A549 (cell line): ENCODE results near the gene PARP8. TPM values are rescaled to one million over a fixed set of nuclear protein-coding genes. Genes with fewer than 3 reads are reported as not detected.

ENCODE experiments used
- ATAC-seq, 2 experiments: fragments of 200-7000 bp in 1 of 2; fragments of >200 bp in 1 of 2; cut with Nextera tagmentation in 1 of 2; cut with Tn5 transposase in 1 of 2; 3 replicates each; pipeline versions ENCODE4 v1.8.0 to v1.9.1; 2018 to 2020; ENCODE audit warnings: mild to moderate bottlenecking in 1 of 2, moderate library complexity in 1 of 2
- CTCF ChIA-PET: fragments of 300-600 bp; sonication (Branson Sonifier 250); formaldehyde crosslinking; extraction: SDS; loops from one replicate; lab custom pipeline; 2021; ENCODE audit warnings: antibody characterized with exemption, inconsistent platforms; lab: Yijun Ruan, JAX
- POLR2A ChIA-PET: fragments of 350-600 bp; formaldehyde crosslinking; extraction: SDS; loops from one replicate; lab custom pipeline; 2021; ENCODE audit warnings: antibody characterized with exemption, inconsistent platforms; lab: Yijun Ruan, JAX
- DNase-seq, 2 experiments: peaks; one replicate each; pipeline versions ENCODE4 v3.0.0 to v3.0.0-alpha.2; 2011 to 2016; ENCODE audit warnings: low read depth in 1 of 2, low spot score in 1 of 2
- FAIRE-seq: peaks from 2 replicates; lab custom pipeline; 2011; peaks lifted over from hg19 to GRCh38; lab: Jason Lieb, UNC
- H3K27ac ChIP-seq, 2 experiments: fragments of >200 bp; sonication (Bioruptor Twin); formaldehyde crosslinking; 3 replicates each; pipeline ENCODE4 v1.5.1; 2016 to 2017
- H3K4me1 ChIP-seq: fragments of >200 bp; sonication (Bioruptor Twin); formaldehyde crosslinking; 3 replicates; pipeline ENCODE4 v1.6.1; 2016
- H3K4me2 ChIP-seq: fragments of >200 bp; sonication (Bioruptor Twin); formaldehyde crosslinking; 3 replicates; pipeline ENCODE4 v1.6.1; 2016
- H3K4me3 ChIP-seq: fragments of >200 bp; sonication (Bioruptor Twin); formaldehyde crosslinking; 3 replicates; pipeline ENCODE4 v1.5.1; 2016
- H3K9me3 ChIP-seq: fragments of >200 bp; sonication (Bioruptor Twin); formaldehyde crosslinking; 3 replicates; pipeline ENCODE4 v1.6.1; 2016
- BCL3 ChIP-seq: fragments of >200 bp; sonication (Bioruptor Twin); formaldehyde crosslinking; IDR thresholded peaks from 3 replicates; pipeline ENCODE4 v1.6.1; 2016
- CBX2 ChIP-seq: fragments of 200-600 bp; sonication (generic); IDR thresholded peaks from 2 replicates; pipeline ENCODE4 v1.6.1; 2016; ENCODE audit warnings: low read depth, mild to moderate bottlenecking, borderline replicate concordance
- CEBPB ChIP-seq, 2 experiments: fragments of >200 bp in 1 of 2; sonication (Bioruptor Twin) in 1 of 2; formaldehyde crosslinking in 1 of 2; IDR thresholded peaks; 2 replicates each; pipeline ENCODE4 v1.6.1; 2012 to 2016
- CHD2 ChIP-seq: fragments of 150-350 bp; IDR thresholded peaks from 2 replicates; pipeline ENCODE4 v1.6.1; 2014; ENCODE audit warnings: low read length; ENCODE audit not compliant: partially characterized antibody
- CHD4 ChIP-seq: fragments of 200-600 bp; sonication (generic); IDR thresholded peaks from 2 replicates; pipeline ENCODE4 v1.6.1; 2016; ENCODE audit warnings: antibody characterized with exemption, mild to moderate bottlenecking, borderline replicate concordance
- CTCF ChIP-seq: fragments of >200 bp; sonication (Bioruptor Twin); formaldehyde crosslinking; IDR thresholded peaks from 3 replicates; pipeline ENCODE4 v1.5.1; 2016
- E2F6 ChIP-seq: IDR thresholded peaks from 2 replicates; pipeline ENCODE4 v1.6.1; 2012; ENCODE audit warnings: low read depth, borderline replicate concordance
- EHF ChIP-seq: fragments of 250-450 bp; sonication (Bioruptor Pico); IDR thresholded peaks from 2 replicates; pipeline ENCODE4 v1.5.0; 2020; ENCODE audit warnings: mild to moderate bottlenecking
- EHMT2 ChIP-seq: fragments of 200-600 bp; sonication (generic); IDR thresholded peaks from 2 replicates; pipeline ENCODE4 v1.6.1; 2016; ENCODE audit warnings: antibody characterized with exemption, low read depth, mild to moderate bottlenecking, moderate library complexity
- FOSB ChIP-seq: fragments of 250-450 bp; sonication (Bioruptor Pico); IDR thresholded peaks from 2 replicates; pipeline ENCODE4 v1.5.0; 2020; ENCODE audit warnings: mild to moderate bottlenecking, moderate library complexity
- GATA3 ChIP-seq: IDR thresholded peaks from 2 replicates; pipeline ENCODE4 v1.6.1; 2012; ENCODE audit warnings: borderline replicate concordance
- HDAC2 ChIP-seq: fragments of 200-600 bp; sonication (generic); IDR thresholded peaks from 2 replicates; pipeline ENCODE4 v1.6.1; 2016
- HOXB13 ChIP-seq: fragments of 250-450 bp; sonication (Bioruptor Pico); IDR thresholded peaks from 2 replicates; pipeline ENCODE4 v1.5.0; 2020; ENCODE audit warnings: low read depth, mild to moderate bottlenecking, moderate library complexity
- HOXB5 ChIP-seq: fragments of 250-450 bp; sonication (Bioruptor Pico); IDR thresholded peaks from 2 replicates; pipeline ENCODE4 v1.5.0; 2020; ENCODE audit warnings: mild to moderate bottlenecking, moderate library complexity
- KDM1A ChIP-seq: fragments of 200-600 bp; sonication (generic); IDR thresholded peaks from 2 replicates; pipeline ENCODE4 v1.6.1; 2016; ENCODE audit warnings: low read depth, mild to moderate bottlenecking
- KDM5A ChIP-seq: fragments of 200-600 bp; sonication (generic); IDR thresholded peaks from 2 replicates; pipeline ENCODE4 v1.6.1; 2016; ENCODE audit warnings: antibody characterized with exemption, mild to moderate bottlenecking
- MAFK ChIP-seq: fragments of 450-650 bp; IDR thresholded peaks from 2 replicates; pipeline ENCODE4 v1.6.1; 2014; ENCODE audit not compliant: partially characterized antibody
- MAX ChIP-seq: IDR thresholded peaks from 2 replicates; pipeline ENCODE4 v1.6.1; 2012
- NFE2L2 ChIP-seq: fragments of 150-350 bp; conservative IDR thresholded peaks from 2 replicates; pipeline ENCODE4 v1.6.1; 2014; ENCODE audit warnings: low read length
- PHF8 ChIP-seq: fragments of 200-600 bp; sonication (generic); IDR thresholded peaks from 2 replicates; pipeline ENCODE4 v1.6.1; 2016; ENCODE audit warnings: low read depth, mild to moderate bottlenecking, antibody characterized with exemption, moderate library complexity, borderline replicate concordance
- POLR2A ChIP-seq: IDR thresholded peaks from 2 replicates; pipeline ENCODE4 v1.6.1; 2012; ENCODE audit warnings: mild to moderate bottlenecking, low read length
- POLR2AphosphoS2 ChIP-seq: conservative IDR thresholded peaks from 2 replicates; pipeline ENCODE4 v1.6.1; 2012; ENCODE audit warnings: low read length, improper control_type of control experiment, inconsistent platforms
- RARB ChIP-seq: fragments of 250-450 bp; sonication (Bioruptor Pico); IDR thresholded peaks from 2 replicates; pipeline ENCODE4 v1.8.0; 2021; ENCODE audit warnings: mild to moderate bottlenecking, moderate library complexity
- RCOR1 ChIP-seq: fragments of 150-350 bp; IDR thresholded peaks from 2 replicates; pipeline ENCODE4 v1.6.1; 2014; ENCODE audit warnings: antibody characterized with exemption, low read length, low read depth
- SMC3 ChIP-seq: fragments of >200 bp; sonication (Bioruptor Twin); formaldehyde crosslinking; IDR thresholded peaks from 3 replicates; pipeline ENCODE4 v1.6.1; 2018; ENCODE audit warnings: inconsistent platforms
- SREBF2 ChIP-seq: fragments of 450-650 bp; IDR thresholded peaks from 2 replicates; pipeline ENCODE4 v1.6.1; 2014; ENCODE audit warnings: mild to moderate bottlenecking, moderate library complexity
- TFCP2L1 ChIP-seq: fragments of 250-450 bp; sonication (Bioruptor Pico); IDR thresholded peaks from 2 replicates; pipeline ENCODE4 v1.5.0; 2021; ENCODE audit warnings: mild to moderate bottlenecking
- TP53 ChIP-seq: fragments of 250-450 bp; sonication (Bioruptor Pico); IDR thresholded peaks from 2 replicates; pipeline ENCODE4 v1.5.0; 2021; ENCODE audit warnings: mild to moderate bottlenecking, moderate library complexity
- ZC3H11A ChIP-seq: fragments of 450-650 bp; IDR thresholded peaks from 2 replicates; pipeline ENCODE4 v1.6.1; 2014; ENCODE audit warnings: antibody characterized with exemption, mild to moderate bottlenecking
- ZSCAN20 ChIP-seq: fragments of 250-450 bp; sonication (Bioruptor Pico); IDR thresholded peaks from 2 replicates; pipeline ENCODE4 v1.8.0; 2022; ENCODE audit warnings: mild to moderate bottlenecking, moderate library complexity
- WGBS: methylation state at CpG from one replicate; pipeline ENCODE4 v1.1.6; 2017; ENCODE audit errors: missing lambda C conversion rate; 5-methylcytosine and 5-hydroxymethylcytosine counted together
- polyA plus RNA-seq, 4 experiments: library from polyadenylated mRNA; depleted of rRNA in 3 of 4; stranded (reverse); fragments of >200 nt; fragmentation: RNase III in 1 of 4; extraction: RNeasy Plus Mini Kit Qiagen cat#74134 plus additional on column Dnase treatment in 1 of 4; gene quantifications; 2 replicates in 3 of 4; 3 replicates in 1 of 4; pipeline ENCODE4 v1.2.3, GENCODE V29; 2011 to 2017

The PARP8 gene
- polyA plus RNA-seq, 2 of the 4 experiments (the other 2 are of a cell fraction) = 0.01 to 0.48 TPM

- WGBS = 28% methylated on average over 2 of the region's 2 CpGs
- POLR2A ChIA-PET = no interaction called here
- CTCF ChIA-PET = no interaction called here
Observed at GRCh38 chr5:50822046-50822445, 155.6 kb downstream of the PARP8 start.

GRCh38 chr5:50822761-50823160 lies 156.3 kb downstream of the PARP8 start:
- ATAC-seq (no peak), DNase-seq (no peak)

More at GRCh38 chr5:50822046-50822445, 155.6 kb downstream of the PARP8 start:
- H3K27ac ChIP-seq = no peak overlapping the region
- FAIRE-seq (no peak), ATAC-seq (no peak), DNase-seq (no peak)
- no peak for TF ChIP-seq TP53
- H3K4me1 ChIP-seq = no peaks in the 10 kb centered on the region
- no peak overlapping the region for H3K4me3 ChIP-seq
- H3K4me2 ChIP-seq = no peak overlapping the region
- H3K9me3 ChIP-seq = no peaks in the 10 kb centered on the region

GRCh38 chr5:50823568-50823967 lies 157.1 kb downstream of the PARP8 start:
- CTCF ChIA-PET = no interaction called here
- no peak for FAIRE-seq
- H3K27ac ChIP-seq = no peak overlapping the region
- POLR2A ChIA-PET = no interaction called here
- no peak for TF ChIP-seq KDM5A
- no peak for TF ChIP-seq CBX2
- TF ChIP-seq NFE2L2 = no peak
- TF ChIP-seq MAFK = no peak
- no peak for TF ChIP-seq POLR2AphosphoS2
- TF ChIP-seq SMC3 = no peak
- TF ChIP-seq POLR2A = no peak
- TF ChIP-seq HOXB13 (CRISPR knock-in tag) = no peak
- no peak for TF ChIP-seq ZSCAN20 (CRISPR knock-in tag)
- TF ChIP-seq TP53 = no peak
- TF ChIP-seq RCOR1 = no peak
- TF ChIP-seq EHMT2 = no peak
- TF ChIP-seq BCL3 = no peak
- no peak for TF ChIP-seq CHD4
- no peak for TF ChIP-seq ZC3H11A
- no peak for TF ChIP-seq EHF
- TF ChIP-seq E2F6 = no peak
- no peak for TF ChIP-seq HDAC2
- no peak for TF ChIP-seq FOSB (CRISPR knock-in tag)
- no peak overlapping the region for H3K4me3 ChIP-seq
- no peak overlapping the region for H3K4me2 ChIP-seq
- no peak for ATAC-seq
- H3K9me3 ChIP-seq = no peaks in the 10 kb centered on the region
- WGBS = 38% methylated on average over 6 of the region's 6 CpGs
- no peak for DNase-seq
- no peaks in the 10 kb centered on the region for H3K4me1 ChIP-seq

More at GRCh38 chr5:50822761-50823160, 156.3 kb downstream of the PARP8 start:
- ChIA-PET CTCF (no interaction called here), POLR2A (no interaction called here)
- no peak overlapping the region for H3K4me3 ChIP-seq
- H3K4me2 ChIP-seq = no peak overlapping the region
- no peaks in the 10 kb centered on the region for H3K9me3 ChIP-seq
- no peak for FAIRE-seq
- 38% methylated on average over 3 of the region's 3 CpGs for WGBS
- no peak overlapping the region for H3K27ac ChIP-seq
- TF ChIP-seq CEBPB (IDR thresholded peaks at IDR 0.05) = no peak
- TF ChIP-seq CHD2 = no peak
- no peak for TF ChIP-seq GATA3
- no peak for TF ChIP-seq TFCP2L1 (CRISPR knock-in tag)
- no peak for TF ChIP-seq MAX
- no peak for TF ChIP-seq PHF8
- no peak for TF ChIP-seq HOXB5 (CRISPR knock-in tag)
- no peak for TF ChIP-seq POLR2AphosphoS2
- no peak for TF ChIP-seq RARB (CRISPR knock-in tag)
- TF ChIP-seq HOXB13 (CRISPR knock-in tag) = no peak
- TF ChIP-seq EHF = no peak
- TF ChIP-seq SREBF2 = no peak
- no peak for TF ChIP-seq KDM1A
- TF ChIP-seq CTCF = no peak
- no peaks in the 10 kb centered on the region for H3K4me1 ChIP-seq
